GM21717 (cell line): Measurements from ENCODE around the gene CACNB1.

Experiments
- ATAC-seq: cut with Tn5 transposase; IDR thresholded peaks from one replicate; pipeline ENCODE4 v1.9.1; 2021; ENCODE audit warnings: mild to moderate bottlenecking, moderate library complexity; ENCODE audit not compliant: unreplicated experiment

The CACNB1 gene

GRCh38 chr17:39197380-39198185, at the start of gene CACNB1:
Gene CACNB1 (minus strand): TSS chr17:39197669. CDS start chr17:39197495, 174 bp downstream.
- ATAC-seq, result no peak

- no peak for ATAC-seq
These were observed 48.8 kb upstream of the CACNB1 start for GRCh38 chr17:39246274-39246673.

GRCh38 chr17:39244600-39245570, 47.4 kb upstream of the CACNB1 start:
- peak; percentile 62 for ATAC-seq

- no peak for ATAC-seq
These were observed 46.6 kb upstream of the CACNB1 start for GRCh38 chr17:39244016-39244599.

GRCh38 chr17:39243155-39243554, 45.7 kb upstream of the CACNB1 start:
- ATAC-seq, result no peak

- ATAC-seq, result no peak
These were observed 43.2 kb upstream of the CACNB1 start for GRCh38 chr17:39240631-39241030.

GRCh38 chr17:39239640-39240314, 42.3 kb upstream of the CACNB1 start:
- ATAC-seq, result no peak

- ATAC-seq, result no peak
These were observed 41.0 kb upstream of the CACNB1 start for GRCh38 chr17:39238311-39238972.

GRCh38 chr17:39237586-39237985, 40.1 kb upstream of the CACNB1 start:
- no peak for ATAC-seq

GRCh38 chr17:39236981-39237441, 39.5 kb upstream of the CACNB1 start:
- ATAC-seq, result no peak

- no peak for ATAC-seq
These were observed 39.0 kb upstream of the CACNB1 start for GRCh38 chr17:39236450-39236927.

GRCh38 chr17:39235555-39236449, 38.3 kb upstream of the CACNB1 start:
- ATAC-seq, result no peak

- no peak for ATAC-seq
These were observed 34.4 kb upstream of the CACNB1 start for GRCh38 chr17:39231591-39232551.

- no peak for ATAC-seq
These were observed 33.7 kb upstream of the CACNB1 start for GRCh38 chr17:39231091-39231561.

GRCh38 chr17:39230361-39230760, 32.9 kb upstream of the CACNB1 start:
- ATAC-seq, result no peak

- ATAC-seq, result no peak
These were observed 31.9 kb upstream of the CACNB1 start for GRCh38 chr17:39229274-39229913.

- no peak for ATAC-seq
These were observed 30.0 kb upstream of the CACNB1 start for GRCh38 chr17:39227364-39227919.
